GM10248 (cell line): Measurements from ENCODE around the gene MAPRE2.
"Not testable (repeated sequence)": the region's sequence is repeated elsewhere in the genome, so short reads cannot be mapped to it uniquely, and the experiment has no call there.

ENCODE experiments used
- CTCF ChIA-PET: fragments of 300-600 bp; sonication (Branson Sonifier 250); formaldehyde crosslinking; extraction: SDS; loops from one replicate; lab custom pipeline; 2021; ENCODE audit warnings: antibody characterized with exemption; lab: Yijun Ruan, JAX
- POLR2A ChIA-PET: fragments of 350-650 bp; sonication (Branson Sonifier 250); formaldehyde crosslinking; extraction: SDS; loops from one replicate; lab custom pipeline; 2020; ENCODE audit warnings: antibody characterized with exemption; lab: Yijun Ruan, JAX
- DNase-seq: peaks from one replicate; pipeline ENCODE4 v3.0.0; 2012; ENCODE audit errors: extremely low spot score
- TF ChIP-seq, protein P1 (sequence below): IDR thresholded peaks from 2 replicates; pipeline ENCODE4 v1.5.1; 2012; ENCODE audit warnings: mild to moderate bottlenecking, low read depth; ENCODE audit errors: extremely low read depth, missing control alignments, control extremely low read depth

MAPRE2 gene

DNA sequence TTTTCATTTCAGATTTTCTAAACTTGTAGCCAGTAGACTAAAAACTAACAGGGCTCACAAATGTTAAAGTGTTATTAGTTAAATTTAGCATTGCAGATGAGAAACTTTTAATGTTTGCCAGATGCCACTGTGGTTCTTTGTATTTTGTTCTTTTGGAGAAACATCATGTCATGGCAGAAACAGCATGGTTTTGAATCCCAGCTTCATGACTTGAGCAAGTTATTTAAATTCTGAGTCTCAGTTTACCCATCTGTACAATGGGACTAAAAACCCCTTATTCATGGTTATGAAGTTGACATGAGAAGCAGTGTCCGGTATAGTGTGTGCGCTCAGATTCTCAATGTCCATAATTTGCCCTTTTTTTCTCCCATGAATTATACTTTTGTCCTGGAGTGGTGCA, 56.5 kb downstream of the MAPRE2 start:
- DNase-seq, result no peak
- ChIA-PET CTCF (interaction anchor here (1.0 to 3.9 kb wide), 4 partner anchors 10 to 36 kb away, joined by 3 to 12 read pairs (median 4); no protein-coding TSS in a partner anchor), POLR2A (no interaction called here)
- TF ChIP-seq, protein P1, sequence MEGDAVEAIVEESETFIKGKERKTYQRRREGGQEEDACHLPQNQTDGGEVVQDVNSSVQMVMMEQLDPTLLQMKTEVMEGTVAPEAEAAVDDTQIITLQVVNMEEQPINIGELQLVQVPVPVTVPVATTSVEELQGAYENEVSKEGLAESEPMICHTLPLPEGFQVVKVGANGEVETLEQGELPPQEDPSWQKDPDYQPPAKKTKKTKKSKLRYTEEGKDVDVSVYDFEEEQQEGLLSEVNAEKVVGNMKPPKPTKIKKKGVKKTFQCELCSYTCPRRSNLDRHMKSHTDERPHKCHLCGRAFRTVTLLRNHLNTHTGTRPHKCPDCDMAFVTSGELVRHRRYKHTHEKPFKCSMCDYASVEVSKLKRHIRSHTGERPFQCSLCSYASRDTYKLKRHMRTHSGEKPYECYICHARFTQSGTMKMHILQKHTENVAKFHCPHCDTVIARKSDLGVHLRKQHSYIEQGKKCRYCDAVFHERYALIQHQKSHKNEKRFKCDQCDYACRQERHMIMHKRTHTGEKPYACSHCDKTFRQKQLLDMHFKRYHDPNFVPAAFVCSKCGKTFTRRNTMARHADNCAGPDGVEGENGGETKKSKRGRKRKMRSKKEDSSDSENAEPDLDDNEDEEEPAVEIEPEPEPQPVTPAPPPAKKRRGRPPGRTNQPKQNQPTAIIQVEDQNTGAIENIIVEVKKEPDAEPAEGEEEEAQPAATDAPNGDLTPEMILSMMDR, result no peak

GRCh38 chr18:35099911-35100310, 58.7 kb downstream of the MAPRE2 start:
- DNase-seq, result no peak

DNA sequence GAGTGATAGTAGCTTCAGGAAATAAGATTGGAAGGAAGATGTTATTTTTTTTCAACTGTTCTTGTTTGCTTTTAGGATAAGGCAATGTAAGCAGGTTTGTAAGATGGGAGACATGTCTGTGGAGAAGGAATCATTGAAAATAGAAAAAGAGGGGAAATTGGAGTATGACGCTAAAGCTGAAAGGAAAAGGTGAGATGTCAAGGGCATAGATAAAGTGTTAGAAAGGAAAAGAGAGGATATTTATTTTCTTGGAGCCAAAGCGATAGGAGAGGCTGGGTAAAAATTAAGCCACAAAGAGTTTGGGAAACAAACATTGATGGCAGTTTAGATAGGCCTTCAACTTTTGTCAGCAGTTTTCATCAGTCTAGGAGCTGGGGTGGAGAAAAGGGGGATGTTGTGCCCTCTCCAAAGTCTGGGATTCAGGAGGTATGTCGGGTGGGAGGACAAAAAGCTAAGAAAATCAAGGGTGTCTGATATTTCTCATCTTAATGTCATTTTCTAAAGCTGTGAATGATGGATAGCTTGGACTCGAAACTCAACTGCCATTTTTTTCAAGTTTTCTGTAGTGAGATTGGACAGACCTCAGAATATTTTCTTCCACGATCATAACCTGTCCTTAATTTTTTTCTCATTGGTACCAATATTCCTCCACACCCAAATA, 63.3 kb downstream of the MAPRE2 start:
- TF ChIP-seq, protein P1, result no peak
- POLR2A ChIA-PET, result no interaction called here
- CTCF ChIA-PET, result interaction anchor here (1.5 to 2.1 kb wide), 4 partner anchors 11 to 30 kb away, joined by 3 to 7 read pairs (median 6); no protein-coding TSS in a partner anchor
- no peak for DNase-seq

More at GRCh38 chr18:35099911-35100310, 58.7 kb downstream of the MAPRE2 start:
- TF ChIP-seq, protein P1, result no peak
- ChIA-PET CTCF (interaction anchor here (0.8 to 3.9 kb wide), 6 partner anchors 15 to 75 kb away, joined by 3 to 12 read pairs (median 4); no protein-coding TSS in a partner anchor), POLR2A (no interaction called here)

- CTCF ChIA-PET, result interaction anchor here (0.8 to 2.1 kb wide), 4 partner anchors 9 to 21 kb away, joined by 3 to 6 read pairs (median 3); no protein-coding TSS in a partner anchor
- no peak for DNase-seq
- POLR2A ChIA-PET, result no interaction called here
- TF ChIP-seq, protein P1, result no peak
These were observed 65.0 kb downstream of the MAPRE2 start for GRCh38 chr18:35106013-35106844.

- CTCF ChIA-PET, result interaction anchor here (1.0 to 2.1 kb wide), 3 partner anchors 10 to 20 kb away, joined by 3 to 6 read pairs (median 3); no protein-coding TSS in a partner anchor
- POLR2A ChIA-PET, result no interaction called here
- no peak for DNase-seq
- TF ChIP-seq, protein P1, result no peak
These were observed 65.6 kb downstream of the MAPRE2 start for GRCh38 chr18:35106845-35107148.

GRCh38 chr18:35107216-35107615, 66.0 kb downstream of the MAPRE2 start:
- ChIA-PET POLR2A (no interaction called here), CTCF (interaction anchor here (1.0 kb wide), 2 partner anchors 10 to 16 kb away, joined by 3 read pairs; no protein-coding TSS in a partner anchor)
- no peak for DNase-seq
- TF ChIP-seq, protein P1, result no peak

- POLR2A ChIA-PET, CTCF ChIA-PET, DNase-seq: not testable (repeated sequence)
These were observed 66.9 kb downstream of the MAPRE2 start for GRCh38 chr18:35108088-35108487.
